Fibroblast of skin of right biceps (primary cell): ENCODE measurements around the gene COL7A1.
"Not testable (repeated sequence)": the region's sequence is repeated elsewhere in the genome, so short reads cannot be mapped to it uniquely, and the experiment has no call there.

Experiments used
- DNase-seq: peaks from one replicate; pipeline ENCODE4 v3.0.0-alpha.2; 2013

COL7A1 gene

DNA sequence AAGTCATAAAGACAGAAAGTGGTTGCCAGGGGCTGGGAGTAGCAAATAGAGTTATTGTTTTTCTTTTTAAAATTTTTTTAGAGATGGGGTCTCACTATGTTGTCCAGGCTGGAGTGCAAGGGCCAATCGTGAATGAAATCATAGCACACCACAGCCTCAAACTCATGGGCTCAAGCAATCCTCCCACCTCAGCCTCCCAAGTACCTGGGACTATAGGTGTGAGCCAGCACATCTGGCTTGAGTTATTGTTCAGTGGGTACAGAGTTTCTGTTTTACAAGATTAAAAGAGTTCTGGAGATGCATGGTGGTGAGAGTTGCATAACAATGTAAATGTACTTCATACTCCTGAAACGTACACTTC, 62.2 kb downstream of the COL7A1 start:
- no peak for DNase-seq

DNA sequence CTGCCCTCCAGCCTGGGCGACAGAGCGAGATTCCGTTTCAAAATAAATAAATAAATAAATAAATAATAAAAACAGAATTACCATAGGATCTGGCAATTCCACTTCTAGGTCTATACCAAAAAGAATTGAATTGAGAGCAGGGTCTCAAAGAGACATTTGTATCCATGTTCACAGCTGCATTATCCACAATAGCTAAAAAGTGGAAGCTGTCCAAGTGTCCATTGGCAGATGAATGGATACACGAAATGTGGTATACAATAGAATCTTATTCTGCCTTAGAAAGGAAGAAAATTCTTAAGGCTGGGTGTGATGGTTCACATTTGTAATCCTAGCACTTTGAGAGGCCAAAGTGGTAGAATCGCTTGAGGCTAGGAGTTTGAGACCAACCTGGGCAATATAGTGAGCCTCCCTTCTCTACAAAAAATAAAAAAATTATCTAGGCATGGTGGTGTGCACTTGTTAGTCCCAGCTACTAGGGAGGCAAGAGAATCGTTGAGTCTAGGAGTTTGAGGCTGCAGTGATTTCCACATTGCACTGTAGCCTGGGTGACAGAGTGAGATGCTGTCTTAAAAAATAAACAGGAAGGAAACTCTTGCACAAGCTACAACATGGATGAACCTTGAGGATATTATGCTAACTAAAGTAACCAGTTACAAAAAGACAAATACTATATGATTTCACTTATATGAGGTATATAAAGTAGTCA, 62.7 kb downstream of the COL7A1 start:
- no peak for DNase-seq

DNA sequence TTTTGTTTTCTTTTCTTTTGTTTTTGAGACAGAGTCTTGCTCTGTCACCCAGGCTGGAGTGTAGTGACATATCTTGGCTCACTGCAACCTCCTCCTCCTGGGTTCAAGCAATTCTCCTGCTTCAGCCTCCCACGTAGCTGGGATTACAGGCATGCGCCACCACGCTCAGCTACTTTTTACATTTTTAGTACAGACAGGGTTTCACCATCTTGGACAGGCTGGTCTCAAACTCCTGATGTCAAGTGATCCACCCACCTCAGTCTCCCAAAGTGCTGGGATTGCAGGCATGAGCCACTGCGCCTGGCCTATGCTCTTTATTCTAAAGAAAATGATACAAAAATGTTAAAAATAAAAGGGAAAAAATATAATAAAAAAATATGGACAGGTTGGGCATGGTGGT, 64.4 kb downstream of the COL7A1 start:
- DNase-seq, result not testable (repeated sequence)

DNA sequence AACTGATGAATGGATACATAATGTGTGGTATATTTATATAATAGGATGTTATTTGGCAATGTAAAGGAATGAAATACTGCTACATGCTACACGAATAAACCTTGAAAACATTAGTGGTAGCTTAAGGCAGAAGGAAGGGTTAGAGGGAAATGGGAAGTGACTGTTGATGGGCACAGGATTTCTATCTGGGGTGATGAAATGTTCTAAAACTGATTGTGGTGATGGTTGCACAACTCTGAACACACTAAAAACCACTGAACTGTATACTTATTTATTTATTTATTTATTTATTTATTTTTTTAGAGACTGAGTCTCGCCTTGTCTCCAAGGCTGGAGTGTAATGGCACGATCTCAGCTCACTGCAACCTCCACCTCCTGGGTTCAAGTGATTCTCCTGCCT, 66.4 kb downstream of the COL7A1 start:
- no peak for DNase-seq

DNA sequence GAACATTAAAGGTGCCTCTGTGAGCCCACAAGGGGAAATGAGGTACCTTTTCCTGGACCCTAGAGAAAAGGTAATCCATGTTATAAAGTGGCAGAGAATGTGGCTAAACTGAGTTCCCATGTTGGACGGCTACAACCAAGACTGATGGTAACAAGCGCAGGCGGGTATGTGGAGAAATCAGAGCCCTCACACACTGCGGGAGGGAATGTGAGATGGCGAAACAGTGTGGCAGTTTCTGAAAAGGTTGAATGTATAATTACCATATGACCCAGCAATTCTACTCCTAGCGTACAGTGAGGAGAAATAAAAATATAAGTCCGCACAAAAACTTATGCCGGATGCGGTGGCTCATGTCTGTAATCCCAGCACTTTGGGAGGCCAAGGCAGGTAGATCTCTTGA, 67.1 kb downstream of the COL7A1 start:
- no peak for DNase-seq

DNA sequence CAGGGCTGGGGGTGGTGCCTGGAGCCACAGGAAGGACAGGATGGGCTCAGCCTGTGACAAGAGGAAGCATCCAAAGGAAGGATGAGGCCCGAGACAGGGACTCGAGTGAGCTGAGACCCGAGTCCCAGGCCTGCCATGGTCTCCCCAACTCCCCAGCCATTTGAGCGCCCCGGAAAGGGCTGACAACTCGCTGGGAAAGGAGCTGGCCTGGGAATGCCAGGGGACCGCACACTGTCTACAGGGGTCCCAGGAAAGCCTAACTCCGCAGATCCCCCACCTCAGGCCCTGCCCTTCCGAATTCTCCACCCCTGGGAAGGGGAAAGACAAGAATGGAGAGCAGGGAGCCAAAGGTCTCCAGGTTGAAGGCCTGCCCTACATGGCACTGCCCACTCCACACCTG, 70.2 kb downstream of the COL7A1 start:
- no peak for DNase-seq

DNA sequence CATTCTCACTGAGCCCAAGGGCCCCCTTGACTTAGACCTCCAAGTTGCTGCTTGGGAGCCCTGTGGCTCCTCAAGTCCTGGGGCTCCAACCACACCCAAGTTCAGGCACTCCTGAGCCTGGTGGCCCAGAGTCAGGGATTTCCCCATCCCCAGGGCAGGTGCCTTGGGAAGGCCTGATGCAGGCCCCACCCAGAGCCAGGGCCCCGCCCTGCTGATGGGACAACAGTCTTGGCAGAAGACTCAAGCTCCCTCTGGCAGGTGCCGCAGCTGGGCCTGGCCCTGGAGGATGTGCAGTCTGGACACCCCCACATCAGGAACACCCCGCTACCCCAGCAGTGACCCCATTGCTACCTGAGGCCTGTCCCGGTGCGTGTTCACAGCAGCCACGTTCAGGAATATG, 73.5 kb downstream of the COL7A1 start:
- DNase-seq, result no peak

DNA sequence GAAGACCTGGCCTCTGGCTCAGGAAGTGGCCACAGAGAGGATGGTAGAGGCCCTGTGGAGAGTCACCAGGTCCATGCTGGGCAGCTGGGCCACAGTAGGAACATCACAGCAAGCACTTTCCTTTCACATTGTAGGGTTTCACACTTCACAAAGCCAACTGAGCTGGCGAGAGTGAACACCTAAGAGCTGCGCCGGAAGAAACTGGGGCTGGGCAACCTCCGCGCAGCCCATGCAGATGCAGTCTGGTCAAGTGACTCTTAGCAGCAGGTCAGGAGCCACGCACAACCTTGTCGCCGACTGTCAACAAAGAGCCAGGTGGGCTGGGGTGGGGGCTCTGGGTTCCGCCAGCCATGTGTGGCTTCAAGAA, 75.9 kb downstream of the COL7A1 start:
- DNase-seq, result no peak

DNA sequence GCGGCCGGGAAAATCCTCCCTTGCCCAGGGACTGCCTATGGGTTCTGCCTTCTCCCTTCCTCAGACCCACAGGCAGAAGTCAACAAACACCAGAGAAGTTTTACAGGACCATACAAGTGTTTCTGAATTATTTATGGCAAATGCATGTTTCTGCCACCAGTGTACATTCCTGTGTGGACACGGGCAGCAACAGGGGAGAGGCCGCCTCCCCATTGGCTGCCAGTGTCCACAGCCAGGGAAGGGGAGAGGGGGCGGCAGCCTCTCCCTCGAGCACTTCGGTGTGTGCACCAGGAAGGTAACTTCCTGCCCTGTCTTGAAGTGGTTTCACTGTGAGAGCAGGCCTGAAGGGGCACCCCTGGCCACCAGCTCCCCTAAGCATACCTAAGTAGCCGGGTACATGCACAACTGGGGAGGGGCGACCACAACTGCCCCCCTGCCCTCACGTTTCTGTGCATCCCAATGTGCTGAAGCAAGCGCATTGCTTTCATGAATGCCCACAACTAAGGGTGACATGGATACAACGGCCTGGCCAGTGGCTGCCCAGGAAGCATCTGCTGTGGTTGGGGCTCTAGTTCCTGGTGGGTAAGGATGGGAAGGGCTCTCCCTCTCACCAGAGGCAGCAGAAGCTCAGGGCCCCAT, 76.4 kb downstream of the COL7A1 start:
- DNase-seq, result no peak

DNA sequence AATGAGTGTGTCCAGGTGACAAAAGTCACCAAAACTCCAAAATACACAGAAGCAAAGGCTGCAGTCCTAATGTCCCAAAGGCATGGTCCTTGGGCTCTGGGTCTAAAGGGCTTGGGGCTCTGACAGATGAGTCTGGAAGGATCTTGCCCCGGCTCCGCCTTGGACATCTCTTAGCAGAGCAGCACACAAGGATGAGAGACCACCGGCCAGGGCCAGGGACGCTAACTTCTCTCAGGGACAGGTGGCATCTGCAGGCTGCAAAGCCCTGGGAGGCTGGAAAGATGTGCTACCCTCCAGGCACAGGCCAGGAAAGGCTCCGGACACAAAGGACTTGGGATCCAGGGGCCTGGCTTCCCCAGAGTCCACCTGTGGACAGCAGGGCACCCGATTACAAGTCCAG, 77.1 kb downstream of the COL7A1 start:
- no peak for DNase-seq

DNA sequence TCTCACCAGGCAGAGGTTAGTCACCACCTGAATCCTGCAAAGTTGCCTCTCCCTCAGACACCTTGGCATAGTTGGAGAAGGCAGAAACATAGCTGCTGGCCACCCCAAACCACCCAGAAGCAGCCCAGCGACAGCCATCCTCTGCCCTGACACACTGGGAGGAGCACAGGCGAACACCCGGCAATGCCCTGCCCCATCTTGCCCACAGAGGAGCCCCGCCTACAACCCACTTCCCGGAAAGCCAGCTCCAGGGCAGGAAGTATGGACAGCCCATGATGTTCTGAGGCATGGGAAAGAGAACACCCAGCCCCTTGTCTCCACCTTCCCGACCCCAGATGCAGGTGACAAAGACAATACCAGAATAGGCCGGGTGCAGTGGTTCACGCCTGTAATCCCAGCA, 78.6 kb downstream of the COL7A1 start:
- no peak for DNase-seq

DNA sequence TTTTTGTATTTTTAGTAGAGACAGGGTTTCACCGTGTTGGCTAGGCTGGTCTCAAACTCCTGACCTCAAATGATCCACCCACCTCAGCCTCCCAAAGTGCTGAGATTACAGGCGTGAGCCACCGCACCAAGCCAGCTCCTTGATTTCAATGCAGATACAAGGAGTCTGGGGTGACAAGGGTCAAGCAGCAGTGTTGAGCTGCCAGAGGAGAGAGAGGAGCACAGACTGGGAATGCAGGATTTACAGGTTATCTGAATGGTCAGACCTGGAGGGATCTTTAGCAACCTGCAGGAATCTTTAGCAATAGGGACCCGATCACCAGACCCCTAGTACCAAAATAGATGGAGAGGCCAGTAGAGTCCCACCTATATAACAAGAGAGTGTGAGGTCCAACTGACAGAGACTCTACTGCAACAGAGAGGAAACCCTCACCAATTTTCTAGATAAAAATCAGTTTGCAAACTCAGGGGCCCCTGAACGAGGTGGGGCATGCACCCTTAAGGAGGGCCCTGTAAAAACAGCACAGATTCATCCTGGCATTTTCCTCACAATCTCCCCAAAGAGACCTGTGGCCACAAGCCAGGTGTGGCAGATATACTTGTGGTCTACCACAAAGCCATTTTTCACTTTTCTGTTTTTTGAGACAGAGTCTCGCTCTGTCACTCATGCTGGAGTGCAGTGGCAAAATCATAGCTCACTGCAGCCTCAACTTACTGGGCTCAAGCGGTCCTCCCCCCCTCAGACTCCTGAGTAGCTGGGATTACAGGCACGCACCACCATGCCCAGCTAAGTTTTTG, 80.5 kb downstream of the COL7A1 start:
- no peak for DNase-seq
